HEK293 (cell line): ENCODE results near the gene LNX1.

Experiments used
- CTCF ChIA-PET: fragments of 350-600 bp; formaldehyde crosslinking; extraction: SDS; loops from one replicate; lab custom pipeline; 2021; ENCODE audit warnings: antibody characterized with exemption; lab: Yijun Ruan, JAX
- POLR2A ChIA-PET: fragments of 300-600 bp; formaldehyde crosslinking; extraction: SDS; loops from one replicate; lab custom pipeline; 2020; ENCODE audit warnings: antibody characterized with exemption, inconsistent platforms; lab: Yijun Ruan, JAX
- H3K27ac ChIP-seq: fragments of 200-500 bp; sonication (Bioruptor generic); 2 replicates; pipeline ENCODE4 v1.5.1; 2014; ENCODE audit warnings: low read depth, low read length, control low read depth, inconsistent platforms; ENCODE audit errors: extremely low read depth
- H3K36me3 ChIP-seq, 2 experiments: fragments of 200-500 bp in 1 of 2; sonication (Bioruptor generic) in 1 of 2; 1 replicate in 1 of 2; 2 replicates in 1 of 2; pipeline ENCODE4 v1.5.1; 2014 to 2017; ENCODE audit warnings: inconsistent platforms in 2 of 2, low read length in 2 of 2; ENCODE audit not compliant: control insufficient read depth in 2 of 2, insufficient read depth in 1 of 2
- H3K4me1 ChIP-seq: fragments of 200-500 bp; sonication (Bioruptor generic); 2 replicates; pipeline ENCODE4 v1.5.1; 2014; ENCODE audit warnings: mild to moderate bottlenecking, low read length, inconsistent platforms; ENCODE audit not compliant: control insufficient read depth, insufficient read depth
- H3K4me3 ChIP-seq: 2 replicates; pipeline ENCODE4 v1.5.1; 2011; ENCODE audit warnings: low read depth, mild to moderate bottlenecking, control low read depth, low read length, moderate library complexity
- H3K9me3 ChIP-seq: fragments of 200-500 bp; sonication (Bioruptor generic); 2 replicates; pipeline ENCODE4 v1.5.1; 2014; ENCODE audit warnings: low read depth, low read length, inconsistent platforms; ENCODE audit not compliant: control insufficient read depth, insufficient read depth
- HOXD13 ChIP-seq: sonication (generic); formaldehyde crosslinking; IDR thresholded peaks from 2 replicates; pipeline ENCODE4 v1.8.0; 2022; ENCODE audit warnings: missing genetic modification reagents, borderline replicate concordance
- KLF1 ChIP-seq: fragments of 450-650 bp; formaldehyde crosslinking; IDR thresholded peaks from 2 replicates; pipeline ENCODE4 v1.5.1; 2016; ENCODE audit warnings: missing biosample characterization, missing genetic modification characterization
- ZBTB17 ChIP-seq: fragments of 450-650 bp; formaldehyde crosslinking; IDR thresholded peaks from 2 replicates; pipeline ENCODE4 v1.5.1; 2016; ENCODE audit warnings: missing biosample characterization, missing genetic modification characterization
- ZBTB21 ChIP-seq: fragments of 450-650 bp; formaldehyde crosslinking; IDR thresholded peaks from 2 replicates; pipeline ENCODE4 v1.5.1; 2017; ENCODE audit warnings: missing biosample characterization, missing genetic modification characterization
- ZBTB6 ChIP-seq: fragments of 450-650 bp; formaldehyde crosslinking; IDR thresholded peaks from 2 replicates; pipeline ENCODE4 v1.5.1; 2017; ENCODE audit warnings: missing biosample characterization, missing genetic modification characterization
- ZNF157 ChIP-seq: fragments of 450-650 bp; formaldehyde crosslinking; IDR thresholded peaks from 2 replicates; pipeline ENCODE4 v1.5.1; 2016; ENCODE audit warnings: missing biosample characterization, missing genetic modification characterization
- ZNF174 ChIP-seq: fragments of 450-650 bp; formaldehyde crosslinking; IDR thresholded peaks from 2 replicates; pipeline ENCODE4 v1.5.0; 2017; ENCODE audit warnings: missing biosample characterization, mild to moderate bottlenecking, missing genetic modification characterization
- ZNF175 ChIP-seq: fragments of 450-650 bp; formaldehyde crosslinking; IDR thresholded peaks from 2 replicates; pipeline ENCODE4 v1.5.1; 2016; ENCODE audit warnings: missing biosample characterization, missing genetic modification characterization
- ZNF19 ChIP-seq: fragments of 450-650 bp; formaldehyde crosslinking; IDR thresholded peaks from 2 replicates; pipeline ENCODE4; 2016; ENCODE audit warnings: missing biosample characterization, missing genetic modification characterization, low read depth
- ZNF211 ChIP-seq: fragments of 450-650 bp; formaldehyde crosslinking; IDR thresholded peaks from 2 replicates; pipeline ENCODE4 v1.5.1; 2016; ENCODE audit warnings: low read depth, missing biosample characterization, missing genetic modification characterization
- ZNF23 ChIP-seq: fragments of 450-650 bp; formaldehyde crosslinking; IDR thresholded peaks from 2 replicates; pipeline ENCODE4 v1.5.1; 2016; ENCODE audit warnings: missing biosample characterization, missing genetic modification characterization, borderline replicate concordance
- ZNF274 ChIP-seq, 2 experiments: fragments of 200-500 bp in 1 of 2; fragments of 450-650 bp in 1 of 2; sonication (Bioruptor generic) in 1 of 2; formaldehyde crosslinking in 1 of 2; IDR thresholded peaks; 2 replicates each; pipeline versions ENCODE4 v1.5.1 to v1.6.1; 2014 to 2016; ENCODE audit warnings: borderline replicate concordance in 1 of 2, inconsistent platforms in 1 of 2, low read length in 1 of 2, missing biosample characterization in 1 of 2, missing genetic modification characterization in 1 of 2
- ZNF280C ChIP-seq: fragments of 450-650 bp; formaldehyde crosslinking; IDR thresholded peaks from 2 replicates; pipeline ENCODE4 v1.5.1; 2016; ENCODE audit warnings: missing biosample characterization, missing genetic modification characterization
- ZNF341 ChIP-seq: fragments of 450-650 bp; formaldehyde crosslinking; IDR thresholded peaks from 2 replicates; pipeline ENCODE4; 2016; ENCODE audit warnings: low read depth, missing biosample characterization, missing genetic modification characterization
- ZNF366 ChIP-seq: fragments of 450-650 bp; formaldehyde crosslinking; conservative IDR thresholded peaks from 2 replicates; pipeline ENCODE4 v1.5.1; 2016; ENCODE audit warnings: missing biosample characterization, missing genetic modification characterization
- ZNF670 ChIP-seq: fragments of 450-650 bp; formaldehyde crosslinking; IDR thresholded peaks from 2 replicates; pipeline ENCODE4 v1.5.1; 2016; ENCODE audit warnings: missing biosample characterization, missing genetic modification characterization, low read depth
- ZNF701 ChIP-seq: fragments of 450-650 bp; formaldehyde crosslinking; IDR thresholded peaks from 2 replicates; pipeline ENCODE4 v1.5.1; 2016; ENCODE audit warnings: missing biosample characterization, missing genetic modification characterization
- ZNF792 ChIP-seq: fragments of 450-650 bp; formaldehyde crosslinking; IDR thresholded peaks from 2 replicates; pipeline ENCODE4 v1.5.1; 2016; ENCODE audit warnings: missing biosample characterization, missing genetic modification characterization
- ZSCAN16 ChIP-seq: fragments of 450-650 bp; formaldehyde crosslinking; IDR thresholded peaks from 2 replicates; pipeline ENCODE4 v1.5.1; 2016; ENCODE audit warnings: missing biosample characterization, missing genetic modification characterization
- TF ChIP-seq, protein P1 (sequence below): fragments of 450-650 bp; formaldehyde crosslinking; IDR thresholded peaks from 2 replicates; pipeline ENCODE4 v1.5.1; 2016; ENCODE audit warnings: missing biosample characterization, missing genetic modification characterization
- TF ChIP-seq, protein P2 (sequence below): fragments of 450-650 bp; formaldehyde crosslinking; IDR thresholded peaks from 2 replicates; pipeline ENCODE4 v1.5.1; 2016; ENCODE audit warnings: missing biosample characterization, missing genetic modification characterization
- TF ChIP-seq, protein P3 (sequence below): fragments of 450-650 bp; IDR thresholded peaks from 2 replicates; pipeline ENCODE4 v1.5.1; 2018; ENCODE audit warnings: missing biosample characterization, mild to moderate bottlenecking, missing genetic modification characterization
- TF ChIP-seq, protein P4 (sequence below): fragments of 450-650 bp; formaldehyde crosslinking; IDR thresholded peaks from 2 replicates; pipeline ENCODE4 v1.5.1; 2016; ENCODE audit warnings: missing biosample characterization, missing genetic modification characterization, borderline replicate concordance

LNX1 gene

GRCh38 chr4:53598901-53599300, 7.6 kb upstream of the LNX1 start (continued):
- TF ChIP-seq ZNF280C: no peak
- TF ChIP-seq ZSCAN16 (tag by site-specific recombination): no peak
- no peak for TF ChIP-seq KLF1 (tag by site-specific recombination)
- TF ChIP-seq ZNF23 (tag by site-specific recombination): no peak
- TF ChIP-seq, protein P1, sequence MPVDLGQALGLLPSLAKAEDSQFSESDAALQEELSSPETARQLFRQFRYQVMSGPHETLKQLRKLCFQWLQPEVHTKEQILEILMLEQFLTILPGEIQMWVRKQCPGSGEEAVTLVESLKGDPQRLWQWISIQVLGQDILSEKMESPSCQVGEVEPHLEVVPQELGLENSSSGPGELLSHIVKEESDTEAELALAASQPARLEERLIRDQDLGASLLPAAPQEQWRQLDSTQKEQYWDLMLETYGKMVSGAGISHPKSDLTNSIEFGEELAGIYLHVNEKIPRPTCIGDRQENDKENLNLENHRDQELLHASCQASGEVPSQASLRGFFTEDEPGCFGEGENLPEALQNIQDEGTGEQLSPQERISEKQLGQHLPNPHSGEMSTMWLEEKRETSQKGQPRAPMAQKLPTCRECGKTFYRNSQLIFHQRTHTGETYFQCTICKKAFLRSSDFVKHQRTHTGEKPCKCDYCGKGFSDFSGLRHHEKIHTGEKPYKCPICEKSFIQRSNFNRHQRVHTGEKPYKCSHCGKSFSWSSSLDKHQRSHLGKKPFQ (tag by site-specific recombination): no peak
- TF ChIP-seq, protein P2, sequence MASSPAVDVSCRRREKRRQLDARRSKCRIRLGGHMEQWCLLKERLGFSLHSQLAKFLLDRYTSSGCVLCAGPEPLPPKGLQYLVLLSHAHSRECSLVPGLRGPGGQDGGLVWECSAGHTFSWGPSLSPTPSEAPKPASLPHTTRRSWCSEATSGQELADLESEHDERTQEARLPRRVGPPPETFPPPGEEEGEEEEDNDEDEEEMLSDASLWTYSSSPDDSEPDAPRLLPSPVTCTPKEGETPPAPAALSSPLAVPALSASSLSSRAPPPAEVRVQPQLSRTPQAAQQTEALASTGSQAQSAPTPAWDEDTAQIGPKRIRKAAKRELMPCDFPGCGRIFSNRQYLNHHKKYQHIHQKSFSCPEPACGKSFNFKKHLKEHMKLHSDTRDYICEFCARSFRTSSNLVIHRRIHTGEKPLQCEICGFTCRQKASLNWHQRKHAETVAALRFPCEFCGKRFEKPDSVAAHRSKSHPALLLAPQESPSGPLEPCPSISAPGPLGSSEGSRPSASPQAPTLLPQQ (tag by site-specific recombination): no peak
- TF ChIP-seq ZNF341: no peak
- no peak for TF ChIP-seq ZNF670 (tag by site-specific recombination)
- no peak for TF ChIP-seq ZNF701

- H3K27ac ChIP-seq: no peak overlapping the region
- no peaks in the 10 kb centered on the region for H3K36me3 ChIP-seq
- no peaks in the 10 kb centered on the region for H3K4me1 ChIP-seq
- ChIA-PET POLR2A (no interaction called here), CTCF (interaction anchor here (0.6 to 0.7 kb wide), 2 partner anchors 11 to 524 kb away, joined by 3 read pairs; no protein-coding TSS in a partner anchor)
- no peak overlapping the region for H3K4me3 ChIP-seq
- H3K9me3 ChIP-seq: no peaks in the 10 kb centered on the region
- TF ChIP-seq ZNF211 (tag by site-specific recombination) (no peak), ZNF175 (no peak), ZNF157 (tag by site-specific recombination) (no peak), ZNF792 (no peak), ZBTB17 (no peak), ZNF19 (no peak), ZBTB21 (tag by site-specific recombination) (no peak), ZBTB6 (tag by site-specific recombination) (no peak), ZNF280C (no peak), ZNF274 (IDR thresholded peaks at IDR 0.05; ENCODE audit: low read length) (no peak), ZNF274 (tag by site-specific recombination; IDR thresholded peaks at IDR 0.05; ENCODE audit: borderline replicate concordance) (no peak), ZNF366 (tag by site-specific recombination) (no peak), ZNF174 (tag by site-specific recombination) (no peak), HOXD13 (no peak)
- TF ChIP-seq, protein P3, sequence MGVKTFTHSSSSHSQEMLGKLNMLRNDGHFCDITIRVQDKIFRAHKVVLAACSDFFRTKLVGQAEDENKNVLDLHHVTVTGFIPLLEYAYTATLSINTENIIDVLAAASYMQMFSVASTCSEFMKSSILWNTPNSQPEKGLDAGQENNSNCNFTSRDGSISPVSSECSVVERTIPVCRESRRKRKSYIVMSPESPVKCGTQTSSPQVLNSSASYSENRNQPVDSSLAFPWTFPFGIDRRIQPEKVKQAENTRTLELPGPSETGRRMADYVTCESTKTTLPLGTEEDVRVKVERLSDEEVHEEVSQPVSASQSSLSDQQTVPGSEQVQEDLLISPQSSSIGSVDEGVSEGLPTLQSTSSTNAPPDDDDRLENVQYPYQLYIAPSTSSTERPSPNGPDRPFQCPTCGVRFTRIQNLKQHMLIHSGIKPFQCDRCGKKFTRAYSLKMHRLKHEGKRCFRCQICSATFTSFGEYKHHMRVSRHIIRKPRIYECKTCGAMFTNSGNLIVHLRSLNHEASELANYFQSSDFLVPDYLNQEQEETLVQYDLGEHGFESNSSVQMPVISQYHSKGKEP (tag by site-specific recombination): no peak
- TF ChIP-seq, protein P4, sequence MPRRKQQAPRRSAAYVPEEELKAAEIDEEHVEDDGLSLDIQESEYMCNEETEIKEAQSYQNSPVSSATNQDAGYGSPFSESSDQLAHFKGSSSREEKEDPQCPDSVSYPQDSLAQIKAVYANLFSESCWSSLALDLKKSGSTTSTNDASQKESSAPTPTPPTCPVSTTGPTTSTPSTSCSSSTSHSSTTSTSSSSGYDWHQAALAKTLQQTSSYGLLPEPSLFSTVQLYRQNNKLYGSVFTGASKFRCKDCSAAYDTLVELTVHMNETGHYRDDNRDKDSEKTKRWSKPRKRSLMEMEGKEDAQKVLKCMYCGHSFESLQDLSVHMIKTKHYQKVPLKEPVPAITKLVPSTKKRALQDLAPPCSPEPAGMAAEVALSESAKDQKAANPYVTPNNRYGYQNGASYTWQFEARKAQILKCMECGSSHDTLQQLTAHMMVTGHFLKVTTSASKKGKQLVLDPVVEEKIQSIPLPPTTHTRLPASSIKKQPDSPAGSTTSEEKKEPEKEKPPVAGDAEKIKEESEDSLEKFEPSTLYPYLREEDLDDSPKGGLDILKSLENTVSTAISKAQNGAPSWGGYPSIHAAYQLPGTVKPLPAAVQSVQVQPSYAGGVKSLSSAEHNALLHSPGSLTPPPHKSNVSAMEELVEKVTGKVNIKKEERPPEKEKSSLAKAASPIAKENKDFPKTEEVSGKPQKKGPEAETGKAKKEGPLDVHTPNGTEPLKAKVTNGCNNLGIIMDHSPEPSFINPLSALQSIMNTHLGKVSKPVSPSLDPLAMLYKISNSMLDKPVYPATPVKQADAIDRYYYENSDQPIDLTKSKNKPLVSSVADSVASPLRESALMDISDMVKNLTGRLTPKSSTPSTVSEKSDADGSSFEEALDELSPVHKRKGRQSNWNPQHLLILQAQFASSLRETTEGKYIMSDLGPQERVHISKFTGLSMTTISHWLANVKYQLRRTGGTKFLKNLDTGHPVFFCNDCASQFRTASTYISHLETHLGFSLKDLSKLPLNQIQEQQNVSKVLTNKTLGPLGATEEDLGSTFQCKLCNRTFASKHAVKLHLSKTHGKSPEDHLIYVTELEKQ (tag by site-specific recombination): no peak
Observed at GRCh38 chr4:53598483-53598882, 7.2 kb upstream of the LNX1 start.
